ENCODE results near the gene LY6G5C. TPM values are rescaled to one million over a fixed set of nuclear protein-coding genes. Genes with fewer than 3 reads are reported as not detected.
A peak's percentile ranks its signal among the peaks of the same experiment; 100 is the strongest.
"Not testable (repeated sequence)": the region's sequence is repeated elsewhere in the genome, so short reads cannot be mapped to it uniquely, and the experiment has no call there.

LY6G5C gene
- total RNA-seq, 1 donor from 2014 or later: 3.6 TPM

- no peak for DNase-seq
Measured at GRCh38 chr6:31715022-31715958, 34.4 kb upstream of the LY6G5C start, which contains the start of gene LY6G6D. Gene LY6G6D, plus strand, starts transcription at chr6:31715348. Its CDS starts 8 bp downstream, at chr6:31715356.

- no peak for DNase-seq
Measured at GRCh38 chr6:31713991-31714684, 33.3 kb upstream of the LY6G5C start.

- DNase-seq: no peak
Measured at GRCh38 chr6:31713465-31713864, 32.6 kb upstream of the LY6G5C start.

GRCh38 chr6:31712296-31712695 is 31.4 kb upstream of the LY6G5C start:
- DNase-seq: no peak

- DNase-seq: no peak
Measured at GRCh38 chr6:31711233-31711632, 30.4 kb upstream of the LY6G5C start.

GRCh38 chr6:31710523-31711219 is 29.8 kb upstream of the LY6G5C start:
- DNase-seq: no peak

GRCh38 chr6:31709157-31709556 is 28.3 kb upstream of the LY6G5C start:
- not testable (repeated sequence) for DNase-seq

GRCh38 chr6:31708224-31708623 is 27.4 kb upstream of the LY6G5C start:
- no peak for DNase-seq

- DNase-seq: no peak
Measured at GRCh38 chr6:31707701-31708100, 26.8 kb upstream of the LY6G5C start.

GRCh38 chr6:31706599-31706998 is 25.7 kb upstream of the LY6G5C start, which contains the start of gene LY6G6F:
Gene LY6G6F, plus strand, starts transcription at chr6:31706866. Its CDS starts 41 bp downstream, at chr6:31706907.
- DNase-seq: no peak

GRCh38 chr6:31705931-31706330 is 25.1 kb upstream of the LY6G5C start:
- DNase-seq: no peak

- peak; percentile 99 for DNase-seq
Measured at GRCh38 chr6:31702819-31703716, 22.2 kb upstream of the LY6G5C start, which contains the start of gene ABHD16A. Gene ABHD16A, minus strand, starts transcription at chr6:31703324. Its CDS starts 43 bp downstream, at chr6:31703281.

- DNase-seq: peak; percentile 50
Measured at GRCh38 chr6:31702405-31702818, 21.5 kb upstream of the LY6G5C start.

GRCh38 chr6:31701666-31702404 is 21.0 kb upstream of the LY6G5C start:
- peak; percentile 37 for DNase-seq

GRCh38 chr6:31700740-31701401 is 20.0 kb upstream of the LY6G5C start:
- DNase-seq: no peak

- DNase-seq: no peak
Measured at GRCh38 chr6:31697555-31697954, 16.7 kb upstream of the LY6G5C start.

GRCh38 chr6:31693535-31693934 is 12.7 kb upstream of the LY6G5C start:
- no peak for DNase-seq

GRCh38 chr6:31692886-31693285 is 12.0 kb upstream of the LY6G5C start:
- DNase-seq: no peak

- DNase-seq: no peak
Measured at GRCh38 chr6:31692353-31692752, 11.5 kb upstream of the LY6G5C start.

GRCh38 chr6:31691564-31692108 is 10.8 kb upstream of the LY6G5C start:
- DNase-seq: no peak

Measured in dermis blood vessel endothelial cell (primary cell).